Esophagus muscularis mucosa (tissue), 4 donors: Measurements from ENCODE around the gene SLC16A13.

Experiments used
- EP300 ChIP-seq: sonication (generic); formaldehyde crosslinking; IDR thresholded peaks from one replicate; pipeline ENCODE4 v1.6.1; 2017; ENCODE audit warnings: antibody characterized with exemption
- POLR2A ChIP-seq: fragments of 450-650 bp; IDR thresholded peaks from one replicate; pipeline ENCODE4 v1.6.1; 2017; ENCODE audit warnings: antibody characterized with exemption, moderate library complexity, mild to moderate bottlenecking, low read depth
- POLR2AphosphoS5 ChIP-seq, 2 donors: sonication (generic); formaldehyde crosslinking; IDR thresholded peaks; one replicate each; pipeline ENCODE4 v1.6.1; 2017; ENCODE audit warnings: antibody characterized with exemption in 2 of 2
- TF ChIP-seq, protein P1 (sequence below), 3 experiments: fragments of 200-600 bp in 2 of 3; fragments of 450-650 bp in 1 of 3; sonication (generic) in 2 of 3; IDR thresholded peaks; one replicate each; pipeline ENCODE4 v1.5.1; 2017 to 2019; ENCODE audit warnings: antibody characterized with exemption in 3 of 3, mild to moderate bottlenecking in 2 of 3, moderate library complexity in 1 of 3

- TF ChIP-seq, protein P1, sequence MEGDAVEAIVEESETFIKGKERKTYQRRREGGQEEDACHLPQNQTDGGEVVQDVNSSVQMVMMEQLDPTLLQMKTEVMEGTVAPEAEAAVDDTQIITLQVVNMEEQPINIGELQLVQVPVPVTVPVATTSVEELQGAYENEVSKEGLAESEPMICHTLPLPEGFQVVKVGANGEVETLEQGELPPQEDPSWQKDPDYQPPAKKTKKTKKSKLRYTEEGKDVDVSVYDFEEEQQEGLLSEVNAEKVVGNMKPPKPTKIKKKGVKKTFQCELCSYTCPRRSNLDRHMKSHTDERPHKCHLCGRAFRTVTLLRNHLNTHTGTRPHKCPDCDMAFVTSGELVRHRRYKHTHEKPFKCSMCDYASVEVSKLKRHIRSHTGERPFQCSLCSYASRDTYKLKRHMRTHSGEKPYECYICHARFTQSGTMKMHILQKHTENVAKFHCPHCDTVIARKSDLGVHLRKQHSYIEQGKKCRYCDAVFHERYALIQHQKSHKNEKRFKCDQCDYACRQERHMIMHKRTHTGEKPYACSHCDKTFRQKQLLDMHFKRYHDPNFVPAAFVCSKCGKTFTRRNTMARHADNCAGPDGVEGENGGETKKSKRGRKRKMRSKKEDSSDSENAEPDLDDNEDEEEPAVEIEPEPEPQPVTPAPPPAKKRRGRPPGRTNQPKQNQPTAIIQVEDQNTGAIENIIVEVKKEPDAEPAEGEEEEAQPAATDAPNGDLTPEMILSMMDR (IDR thresholded peaks at IDR 0.05) = no peak
- TF ChIP-seq EP300 (no peak), POLR2AphosphoS5 (IDR thresholded peaks at IDR 0.05) (no peak), POLR2A (no peak)
Measured at GRCh38 chr17:7034955-7035590, 742 bp upstream of the SLC16A13 start.
